Liver (tissue), 9 donors: ENCODE results near the gene BTG4. TPM values are rescaled to one million over a fixed set of nuclear protein-coding genes. Genes with fewer than 3 reads are reported as not detected.

Experiments
- DNase-seq: peaks from one replicate; pipeline ENCODE4 v3.0.0-alpha.2; 2017; ENCODE audit warnings: low spot score
- H3K27ac ChIP-seq, 2 donors: one replicate each; pipeline ENCODE4 v1.7.0; 2013; ENCODE audit warnings: inconsistent platforms in 2 of 2, low read length in 2 of 2, control low read depth in 1 of 2, low read depth in 1 of 2, mild to moderate bottlenecking in 1 of 2
- H3K27me3 ChIP-seq, 4 donors: one replicate each; pipeline versions ENCODE4 v1.6.1 to v1.7.0; 2013; ENCODE audit warnings: low read length in 3 of 4, inconsistent platforms in 1 of 4, mild to moderate bottlenecking in 1 of 4, moderate library complexity in 1 of 4; ENCODE audit not compliant: control insufficient read depth in 4 of 4, insufficient read depth in 4 of 4
- H3K36me3 ChIP-seq, 4 donors: one replicate each; pipeline versions ENCODE4 v1.6.1 to v1.7.0; 2013; ENCODE audit warnings: low read length in 3 of 4, mild to moderate bottlenecking in 3 of 4, low read depth in 1 of 4, moderate library complexity in 1 of 4; ENCODE audit not compliant: control insufficient read depth in 4 of 4, insufficient read depth in 3 of 4
- H3K4me1 ChIP-seq, 4 donors: one replicate each; pipeline versions ENCODE4 v1.6.1 to v1.7.0; 2013; ENCODE audit warnings: low read length in 3 of 4, mild to moderate bottlenecking in 3 of 4, moderate library complexity in 1 of 4; ENCODE audit not compliant: control insufficient read depth in 4 of 4, insufficient read depth in 4 of 4
- H3K4me3 ChIP-seq, 3 donors: one replicate each; pipeline versions ENCODE4 v1.6.1 to v1.7.0; 2013; ENCODE audit warnings: low read length in 3 of 3, control low read depth in 1 of 3, low read depth in 1 of 3, mild to moderate bottlenecking in 1 of 3
- H3K9ac ChIP-seq, 2 donors: one replicate each; pipeline ENCODE4 v1.7.0; 2013; ENCODE audit warnings: low read length in 2 of 2, mild to moderate bottlenecking in 2 of 2, moderate library complexity in 2 of 2, control low read depth in 1 of 2, low read depth in 1 of 2
- H3K9me3 ChIP-seq, 4 donors: one replicate each; pipeline versions ENCODE4 v1.6.1 to v1.7.0; 2013; ENCODE audit warnings: low read length in 3 of 4; ENCODE audit not compliant: control insufficient read depth in 4 of 4
- ATF3 ChIP-seq: IDR thresholded peaks from 2 replicates; pipeline ENCODE4 v1.6.1; 2016; ENCODE audit warnings: antibody characterized with exemption
- EGR1 ChIP-seq, 2 donors: IDR thresholded peaks; 2 replicates each; pipeline ENCODE4 v1.6.1; 2016 to 2018; ENCODE audit warnings: antibody characterized with exemption in 2 of 2, low read depth in 2 of 2
- FOXA1 ChIP-seq: IDR thresholded peaks from 2 replicates; pipeline ENCODE4 v1.6.1; 2016; ENCODE audit warnings: antibody characterized with exemption
- FOXA2 ChIP-seq: IDR thresholded peaks from 2 replicates; pipeline ENCODE4 v1.6.1; 2016; ENCODE audit warnings: antibody characterized with exemption
- GABPA ChIP-seq, 2 donors: IDR thresholded peaks in 1 of 2; conservative IDR thresholded peaks in 1 of 2; 2 replicates each; pipeline ENCODE4 v1.6.1; 2016; ENCODE audit warnings: antibody characterized with exemption in 2 of 2, mild to moderate bottlenecking in 1 of 2, moderate library complexity in 1 of 2
- HNF4A ChIP-seq, 2 donors: conservative IDR thresholded peaks; 2 replicates each; pipeline ENCODE4 v1.6.1; 2016; ENCODE audit warnings: antibody characterized with exemption in 2 of 2, mild to moderate bottlenecking in 2 of 2
- HNF4G ChIP-seq: IDR thresholded peaks from 2 replicates; pipeline ENCODE4 v1.6.1; 2016; ENCODE audit warnings: antibody characterized with exemption
- JUND ChIP-seq, 2 donors: IDR thresholded peaks; 2 replicates each; pipeline ENCODE4 v1.6.1; 2016; ENCODE audit warnings: antibody characterized with exemption in 2 of 2
- NR2F2 ChIP-seq: IDR thresholded peaks from 2 replicates; pipeline ENCODE4 v1.6.1; 2016; ENCODE audit warnings: antibody characterized with exemption
- RAD21 ChIP-seq, 2 donors: IDR thresholded peaks; 2 replicates each; pipeline ENCODE4 v1.6.1; 2016; ENCODE audit warnings: antibody characterized with exemption in 2 of 2, mild to moderate bottlenecking in 2 of 2
- RXRA ChIP-seq, 2 donors: IDR thresholded peaks; 2 replicates each; pipeline ENCODE4 v1.6.1; 2017 to 2018; ENCODE audit warnings: antibody characterized with exemption in 2 of 2, mild to moderate bottlenecking in 1 of 2
- SP1 ChIP-seq: IDR thresholded peaks from 2 replicates; pipeline ENCODE4 v1.6.1; 2018; ENCODE audit warnings: antibody characterized with exemption, mild to moderate bottlenecking
- TAF1 ChIP-seq: conservative IDR thresholded peaks from 2 replicates; pipeline ENCODE4 v1.6.1; 2016; ENCODE audit warnings: antibody characterized with exemption, mild to moderate bottlenecking
- YY1 ChIP-seq: IDR thresholded peaks from 2 replicates; pipeline ENCODE4 v1.6.1; 2016; ENCODE audit warnings: antibody characterized with exemption, mild to moderate bottlenecking
- WGBS: extraction: QIAGEN DNeasy Blood & Tissue Kit; methylation state at CpG from one replicate; pipeline ENCODE4 v1.1.7; 2013; 5-methylcytosine and 5-hydroxymethylcytosine counted together
- polyA plus RNA-seq, 2 donors: library from polyadenylated mRNA; stranded (reverse) in 1 of 2; unstranded in 1 of 2; fragments of 200-250 nt in 1 of 2; fragments of >200 nt in 1 of 2; fragmentation: Nextera tagmentation in 1 of 2; extraction: Ambion mirVana in 1 of 2; gene quantifications; one replicate each; pipeline versions ENCODE4 v1.2.1 to v1.2.3, GENCODE V29; 2013 to 2015
- total RNA-seq, 2 donors: library from RNA; depleted of rRNA; stranded (reverse); fragments of >200 nt; gene quantifications; one replicate each; pipeline ENCODE4 v1.2.3, GENCODE V29; 2014
- TF ChIP-seq, protein P1 (sequence below): IDR thresholded peaks from 2 replicates; pipeline ENCODE4 v1.6.1; 2016; ENCODE audit warnings: antibody characterized with exemption
- TF ChIP-seq, protein P2 (sequence below): IDR thresholded peaks from 2 replicates; pipeline ENCODE4 v1.6.1; 2016; ENCODE audit warnings: antibody characterized with exemption, mild to moderate bottlenecking
- TF ChIP-seq, protein P3 (sequence below): IDR thresholded peaks from 2 replicates; pipeline ENCODE4 v1.6.1; 2016; ENCODE audit warnings: antibody characterized with exemption
- donor health status: healthy.
- donor health status: healthy.
- donor health status: healthy.
- donor health status: healthy.
- donor health status: healthy.

Gene BTG4
- total and polyA plus RNA-seq, 4 donors, result not detected

- H3K27ac ChIP-seq, result no peak overlapping the region
- WGBS, result 77% methylated on average over 9 of the region's 9 CpGs
- no peaks in the 10 kb centered on the region for H3K9me3 ChIP-seq
- no peak overlapping the region for H3K9ac ChIP-seq
- DNase-seq, result no peak
- H3K27me3 ChIP-seq, result peaks cover 0 to 2% (median under 1%) of the 10 kb centered on the region in 4 donors
- no peak overlapping the region for H3K4me3 ChIP-seq
- no peaks in the 10 kb centered on the region for H3K4me1 ChIP-seq
- no peaks in the 10 kb centered on the region for H3K36me3 ChIP-seq
- TF ChIP-seq EGR1 (IDR thresholded peaks at IDR 0.05; ENCODE audit: low read depth in 2 of 2), result no peak
Observed at GRCh38 chr11:111459506-111460270, 52.5 kb downstream of the BTG4 start.

DNA sequence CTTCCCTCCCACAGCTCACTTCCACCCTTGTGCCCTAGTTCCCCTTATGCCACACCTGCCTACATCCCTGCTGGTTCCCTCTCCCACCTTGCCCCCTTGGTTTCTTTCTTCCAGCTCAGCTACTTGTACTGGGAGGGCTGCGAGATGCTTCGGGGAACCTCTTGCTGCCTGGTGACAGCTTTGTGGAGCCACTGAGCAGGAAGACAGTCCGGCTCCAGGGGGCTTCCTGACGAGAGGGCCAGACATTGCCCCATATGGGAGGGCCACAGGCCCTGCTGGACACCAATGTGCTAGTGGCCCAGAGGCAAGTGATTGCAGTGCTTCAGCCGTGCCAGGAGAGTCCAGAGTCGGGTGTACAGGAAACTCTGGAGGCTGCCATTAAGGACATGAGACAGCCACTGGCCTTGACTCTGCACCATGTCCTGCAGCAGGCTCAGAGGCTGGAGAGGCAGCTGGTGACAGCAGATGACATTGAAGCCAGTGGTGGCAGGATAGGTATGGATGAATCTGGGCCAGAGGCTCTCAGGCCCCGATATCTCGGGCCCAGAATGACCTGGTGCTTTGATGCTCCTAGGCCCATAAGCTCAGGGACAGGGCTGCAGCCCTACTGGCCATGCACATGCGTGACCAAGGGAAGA lies 54.3 kb downstream of the BTG4 start:
- H3K27me3 ChIP-seq, result peaks cover 0 to 2% (median 0%) of the 10 kb centered on the region in 4 donors
- no peak overlapping the region for H3K4me3 ChIP-seq
- no peaks in the 10 kb centered on the region for H3K36me3 ChIP-seq
- H3K9ac ChIP-seq, result no peak overlapping the region
- 92% methylated on average over 9 of the region's 9 CpGs for WGBS
- no peak for DNase-seq
- no peak overlapping the region for H3K27ac ChIP-seq
- no peaks in the 10 kb centered on the region for H3K9me3 ChIP-seq
- TF ChIP-seq NR2F2 (no peak), EGR1 (IDR thresholded peaks at IDR 0.05; ENCODE audit: low read depth in 2 of 2) (no peak), TAF1 (no peak)
- H3K4me1 ChIP-seq, result no peaks in the 10 kb centered on the region

- no peaks in the 10 kb centered on the region for H3K9me3 ChIP-seq
- H3K4me1 ChIP-seq, result no peaks in the 10 kb centered on the region
- 87% methylated on average over 11 of the region's 11 CpGs for WGBS
- no peak for DNase-seq
- H3K9ac ChIP-seq, result no peak overlapping the region
- no peak overlapping the region for H3K4me3 ChIP-seq
- no peaks in the 10 kb centered on the region for H3K36me3 ChIP-seq
- TF ChIP-seq FOXA1, result no peak
- no peak for TF ChIP-seq RXRA (IDR thresholded peaks at IDR 0.05)
- no peak for TF ChIP-seq JUND (IDR thresholded peaks at IDR 0.05)
- TF ChIP-seq NR2F2, result no peak
- no peak for TF ChIP-seq RAD21 (IDR thresholded peaks at IDR 0.05)
- no peak for TF ChIP-seq SP1
- TF ChIP-seq HNF4G, result no peak
- TF ChIP-seq, protein P1, sequence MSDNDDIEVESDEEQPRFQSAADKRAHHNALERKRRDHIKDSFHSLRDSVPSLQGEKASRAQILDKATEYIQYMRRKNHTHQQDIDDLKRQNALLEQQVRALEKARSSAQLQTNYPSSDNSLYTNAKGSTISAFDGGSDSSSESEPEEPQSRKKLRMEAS, result no peak
- TF ChIP-seq YY1, result no peak
- no peak for TF ChIP-seq TAF1
- no peak for TF ChIP-seq EGR1 (IDR thresholded peaks at IDR 0.05; ENCODE audit: low read depth in 2 of 2)
- TF ChIP-seq, protein P2, sequence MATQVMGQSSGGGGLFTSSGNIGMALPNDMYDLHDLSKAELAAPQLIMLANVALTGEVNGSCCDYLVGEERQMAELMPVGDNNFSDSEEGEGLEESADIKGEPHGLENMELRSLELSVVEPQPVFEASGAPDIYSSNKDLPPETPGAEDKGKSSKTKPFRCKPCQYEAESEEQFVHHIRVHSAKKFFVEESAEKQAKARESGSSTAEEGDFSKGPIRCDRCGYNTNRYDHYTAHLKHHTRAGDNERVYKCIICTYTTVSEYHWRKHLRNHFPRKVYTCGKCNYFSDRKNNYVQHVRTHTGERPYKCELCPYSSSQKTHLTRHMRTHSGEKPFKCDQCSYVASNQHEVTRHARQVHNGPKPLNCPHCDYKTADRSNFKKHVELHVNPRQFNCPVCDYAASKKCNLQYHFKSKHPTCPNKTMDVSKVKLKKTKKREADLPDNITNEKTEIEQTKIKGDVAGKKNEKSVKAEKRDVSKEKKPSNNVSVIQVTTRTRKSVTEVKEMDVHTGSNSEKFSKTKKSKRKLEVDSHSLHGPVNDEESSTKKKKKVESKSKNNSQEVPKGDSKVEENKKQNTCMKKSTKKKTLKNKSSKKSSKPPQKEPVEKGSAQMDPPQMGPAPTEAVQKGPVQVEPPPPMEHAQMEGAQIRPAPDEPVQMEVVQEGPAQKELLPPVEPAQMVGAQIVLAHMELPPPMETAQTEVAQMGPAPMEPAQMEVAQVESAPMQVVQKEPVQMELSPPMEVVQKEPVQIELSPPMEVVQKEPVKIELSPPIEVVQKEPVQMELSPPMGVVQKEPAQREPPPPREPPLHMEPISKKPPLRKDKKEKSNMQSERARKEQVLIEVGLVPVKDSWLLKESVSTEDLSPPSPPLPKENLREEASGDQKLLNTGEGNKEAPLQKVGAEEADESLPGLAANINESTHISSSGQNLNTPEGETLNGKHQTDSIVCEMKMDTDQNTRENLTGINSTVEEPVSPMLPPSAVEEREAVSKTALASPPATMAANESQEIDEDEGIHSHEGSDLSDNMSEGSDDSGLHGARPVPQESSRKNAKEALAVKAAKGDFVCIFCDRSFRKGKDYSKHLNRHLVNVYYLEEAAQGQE, result no peak
- no peak for TF ChIP-seq ATF3
- no peak for TF ChIP-seq GABPA (IDR thresholded peaks at IDR 0.05 in 1 of 2, conservative IDR thresholded peaks at IDR 0.05 in 1 of 2)
- TF ChIP-seq, protein P3, sequence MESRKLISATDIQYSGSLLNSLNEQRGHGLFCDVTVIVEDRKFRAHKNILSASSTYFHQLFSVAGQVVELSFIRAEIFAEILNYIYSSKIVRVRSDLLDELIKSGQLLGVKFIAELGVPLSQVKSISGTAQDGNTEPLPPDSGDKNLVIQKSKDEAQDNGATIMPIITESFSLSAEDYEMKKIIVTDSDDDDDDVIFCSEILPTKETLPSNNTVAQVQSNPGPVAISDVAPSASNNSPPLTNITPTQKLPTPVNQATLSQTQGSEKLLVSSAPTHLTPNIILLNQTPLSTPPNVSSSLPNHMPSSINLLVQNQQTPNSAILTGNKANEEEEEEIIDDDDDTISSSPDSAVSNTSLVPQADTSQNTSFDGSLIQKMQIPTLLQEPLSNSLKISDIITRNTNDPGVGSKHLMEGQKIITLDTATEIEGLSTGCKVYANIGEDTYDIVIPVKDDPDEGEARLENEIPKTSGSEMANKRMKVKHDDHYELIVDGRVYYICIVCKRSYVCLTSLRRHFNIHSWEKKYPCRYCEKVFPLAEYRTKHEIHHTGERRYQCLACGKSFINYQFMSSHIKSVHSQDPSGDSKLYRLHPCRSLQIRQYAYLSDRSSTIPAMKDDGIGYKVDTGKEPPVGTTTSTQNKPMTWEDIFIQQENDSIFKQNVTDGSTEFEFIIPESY, result no peak
- TF ChIP-seq HNF4A (conservative IDR thresholded peaks at IDR 0.05), result no peak
- TF ChIP-seq FOXA2, result no peak
- H3K27ac ChIP-seq, result no peak overlapping the region
- H3K27me3 ChIP-seq, result peaks cover 0 to 2% (median 0%) of the 10 kb centered on the region in 4 donors
Observed at GRCh38 chr11:111456859-111457730, 55.1 kb downstream of the BTG4 start.
